ENCODE data around the gene ELL. TPM values are rescaled to one million over a fixed set of nuclear protein-coding genes. Genes with fewer than 3 reads are reported as not detected.

The ELL gene
- total and polyA plus RNA-seq, 9 of the 15 experiments (the other 6 are each of a cell fraction or from before 2014, with no cell fraction given): 0.24 to 22.5 (median 4.1) TPM

- TF ChIP-seq MITF (IDR thresholded peaks at IDR 0.05) (no peak), EP400 (IDR thresholded peaks at IDR 0.05) (no peak), MEIS2 (IDR thresholded peaks at IDR 0.05; ENCODE audit: partially characterized antibody) (no peak), PRPF4 (IDR thresholded peaks at IDR 0.05; ENCODE audit: insufficient read depth, low read depth, low read length, poor library complexity, severe bottlenecking) (no peak)
Observed at GRCh38 chr19:18473706-18474087, 48.2 kb downstream of the ELL start (continued).

GRCh38 chr19:18473003-18473705, 48.7 kb downstream of the ELL start:
- Histone ChIP-seq H3K79me2 (ENCODE audit: control insufficient read depth, insufficient read depth, low read length) (peaks cover 61% of the 10 kb centered on the region), H2AFZ (ENCODE audit: low read depth, low read length) (no peak overlapping the region), H3K27me3 (ENCODE audit: control insufficient read depth in 2 of 2, insufficient read depth in 2 of 2, low read length in 2 of 2) (no peaks in the 10 kb centered on the region), H3K36me3 (ENCODE audit: control insufficient read depth, insufficient read depth, low read length) (peaks cover 27% of the 10 kb centered on the region; the same call in 2 of the 3 replicates), H3K9me1 (ENCODE audit: control insufficient read depth, insufficient read depth, low read length) (peaks cover 19% of the 10 kb centered on the region), H3K9me3 (replicated peaks; ENCODE audit: control insufficient read depth, insufficient read depth, low read depth, low read length) (no peaks in the 10 kb centered on the region), H3K4me2 (ENCODE audit: insufficient read depth, low read length) (no peak overlapping the region), H3K4me1 (replicated peaks in 1 of 2; ENCODE audit: control insufficient read depth in 2 of 2, insufficient read depth in 2 of 2, low read length in 2 of 2) (peaks cover 11 to 54% of the 10 kb centered on the region in 2 experiments; a peak in 4 of 5 replicates), H3K27ac (ENCODE audit: extremely low read depth, low read depth, low read length) (no peak overlapping the region), H3K4me3 (no peak overlapping the region), H4K20me1 (replicated peaks; ENCODE audit: control insufficient read depth, insufficient read depth, low read length) (peaks cover 43% of the 10 kb centered on the region), H3K9ac (ENCODE audit: insufficient read depth in 1 of 2, low read depth in 2 of 2, low read length in 2 of 2) (peak overlapping the region in 1 of 2 experiments; percentile 72; a peak in 2 of 4 replicates)
- ChIA-PET POLR2A (interaction anchor here (0.6 to 0.7 kb wide), 2 partner anchors 97 to 237 kb away, joined by 3 read pairs; no protein-coding TSS in a partner anchor), CTCF (ENCODE audit: low intra/inter-chr PET ratio) (no interaction called here)
- BruUV-seq (replicated peaks): no TSS peak
- DNase-seq (ENCODE audit: extremely low read depth in 1 of 4, low spot score in 3 of 4) (no peak), FAIRE-seq (no peak), ATAC-seq (no peak)
- WGBS (ENCODE audit: insufficient coverage, low coverage, missing lambda C conversion rate): 76% methylated on average over 7 of the region's 8 CpGs
- intact Hi-C loops (cut with micrococcal nuclease) (no loop called here), in situ Hi-C loops (cut with MboI) (no loop called here)
- no peak for TF ChIP-seq RBM39 (optimal IDR thresholded peaks at IDR 0.05; ENCODE audit: low read depth, low read length)
- no peak for TF ChIP-seq STAT6 (CRISPR knock-in tag; IDR thresholded peaks at IDR 0.05)
- TF ChIP-seq BRCA1 (IDR thresholded peaks at IDR 0.05): no peak
- no peak for TF ChIP-seq BRCA1 (CRISPR knock-in tag; IDR thresholded peaks at IDR 0.05)
- TF ChIP-seq ETV6 (IDR thresholded peaks at IDR 0.05; ENCODE audit: borderline replicate concordance in 1 of 2, low read depth in 2 of 2, low read length in 1 of 2): no peak
- no peak for TF ChIP-seq ETV6 (CRISPR knock-in tag; IDR thresholded peaks at IDR 0.05; ENCODE audit: borderline replicate concordance)
- no peak for TF ChIP-seq EGR1 (conservative IDR thresholded peaks at IDR 0.05)
- TF ChIP-seq FOXO4 (CRISPR knock-in tag; IDR thresholded peaks at IDR 0.05): no peak
- TF ChIP-seq ZNF431 (CRISPR knock-in tag; IDR thresholded peaks at IDR 0.05): no peak
- no peak for TF ChIP-seq FOS (IDR thresholded peaks at IDR 0.05; ENCODE audit: extremely low read depth, insufficient read length)
